Measurements from ENCODE around the gene MLLT3. TPM values are rescaled to one million over a fixed set of nuclear protein-coding genes. Genes with fewer than 3 reads are reported as not detected.

The MLLT3 gene
- total RNA-seq, 2 donors from 2014 or later, result 13.1 to 22.0 TPM

GRCh38 chr9:20364959-20365358 is 257.3 kb downstream of the MLLT3 start:
- H3K27me3 ChIP-seq (replicated peaks; ENCODE audit: insufficient read depth), result no peaks in the 10 kb centered on the region
- WGBS, result 49% methylated on average over 3 of the region's 3 CpGs
- no peak overlapping the region for H3K4me3 ChIP-seq
- no peak for DNase-seq (ENCODE audit: low spot score)
- H3K27ac ChIP-seq, result no peak overlapping the region
- no peaks in the 10 kb centered on the region for H3K4me1 ChIP-seq (replicated peaks)
- no peaks in the 10 kb centered on the region for H3K36me3 ChIP-seq
- intact Hi-C loops (cut with DNase I), result no loop called here
- TF ChIP-seq CTCF (IDR thresholded peaks at IDR 0.05) (no peak), POLR2AphosphoS5 (IDR thresholded peaks at IDR 0.05) (no peak), POLR2A (IDR thresholded peaks at IDR 0.05) (no peak)
- no peaks in the 10 kb centered on the region for H3K9me3 ChIP-seq

- Histone ChIP-seq H3K27me3 (replicated peaks; ENCODE audit: insufficient read depth) (no peaks in the 10 kb centered on the region), H3K27ac (no peak overlapping the region), H3K4me1 (replicated peaks) (peaks cover 3% of the 10 kb centered on the region), H3K9me3 (no peaks in the 10 kb centered on the region), H3K36me3 (no peaks in the 10 kb centered on the region), H3K4me3 (no peak overlapping the region)
- WGBS, result 58% methylated on average over 4 of the region's 4 CpGs
- intact Hi-C loops (cut with DNase I), result no loop called here
- TF ChIP-seq POLR2A (IDR thresholded peaks at IDR 0.05) (no peak), POLR2AphosphoS5 (IDR thresholded peaks at IDR 0.05) (no peak), CTCF (IDR thresholded peaks at IDR 0.05) (no peak)
- DNase-seq (ENCODE audit: low spot score), result no peak
These were observed 259.1 kb downstream of the MLLT3 start for GRCh38 chr9:20363233-20363632.

- H3K4me3 ChIP-seq, result no peak overlapping the region
- intact Hi-C loops (cut with DNase I), result no loop called here
- no peak overlapping the region for H3K27ac ChIP-seq
- H3K36me3 ChIP-seq, result no peaks in the 10 kb centered on the region
- no peaks in the 10 kb centered on the region for H3K27me3 ChIP-seq (replicated peaks; ENCODE audit: insufficient read depth)
- no peak for TF ChIP-seq POLR2A (IDR thresholded peaks at IDR 0.05)
- TF ChIP-seq POLR2AphosphoS5 (IDR thresholded peaks at IDR 0.05), result no peak
- TF ChIP-seq CTCF (IDR thresholded peaks at IDR 0.05), result no peak
- H3K9me3 ChIP-seq, result no peaks in the 10 kb centered on the region
- WGBS, result 73% methylated on average over 3 of the region's 3 CpGs
- DNase-seq (ENCODE audit: low spot score), result no peak
- peaks cover 4% of the 10 kb centered on the region for H3K4me1 ChIP-seq (replicated peaks)
These were observed 260.4 kb downstream of the MLLT3 start for GRCh38 chr9:20361656-20362570.

GRCh38 chr9:20361229-20361628 is 261.1 kb downstream of the MLLT3 start:
- Histone ChIP-seq H3K4me1 (replicated peaks) (peaks cover 4% of the 10 kb centered on the region), H3K27ac (no peak overlapping the region), H3K36me3 (no peaks in the 10 kb centered on the region), H3K27me3 (replicated peaks; ENCODE audit: insufficient read depth) (no peaks in the 10 kb centered on the region), H3K4me3 (no peak overlapping the region), H3K9me3 (no peaks in the 10 kb centered on the region)
- TF ChIP-seq POLR2AphosphoS5 (IDR thresholded peaks at IDR 0.05) (no peak), CTCF (IDR thresholded peaks at IDR 0.05) (no peak), POLR2A (IDR thresholded peaks at IDR 0.05) (no peak)
- DNase-seq (ENCODE audit: low spot score), result no peak
- intact Hi-C loops (cut with DNase I), result no loop called here
- 96% methylated on average over 5 of the region's 5 CpGs for WGBS

- TF ChIP-seq CTCF (IDR thresholded peaks at IDR 0.05) (no peak), POLR2AphosphoS5 (IDR thresholded peaks at IDR 0.05) (peak; percentile 20), POLR2A (IDR thresholded peaks at IDR 0.05) (no peak)
- H3K36me3 ChIP-seq, result no peaks in the 10 kb centered on the region
- no peaks in the 10 kb centered on the region for H3K27me3 ChIP-seq (replicated peaks; ENCODE audit: insufficient read depth)
- H3K27ac ChIP-seq, result no peak overlapping the region
- DNase-seq (ENCODE audit: low spot score), result peak; percentile 13
- no peak overlapping the region for H3K4me3 ChIP-seq
- WGBS, result 40% methylated on average over 5 of the region's 5 CpGs
- intact Hi-C loops (cut with DNase I), result loop anchor here (5.0 to 10.0 kb wide), 3 partner anchors 433 to 757 kb away; no protein-coding TSS in a partner anchor
- H3K9me3 ChIP-seq, result no peaks in the 10 kb centered on the region
- H3K4me1 ChIP-seq (replicated peaks), result peaks cover 4% of the 10 kb centered on the region
These were observed 264.1 kb downstream of the MLLT3 start for GRCh38 chr9:20358207-20358606.

Measured in prostate gland (tissue), 2 donors.